Stimulated activated naive CD8-positive, alpha-beta T cell treated with anti-CD3 and anti-CD28 coated beads, Interleukin-15, Interleukin-2, amounts not matched to agents 100 U/mL and 50 U/mL, for 24 hours (primary cell): ENCODE measurements around the gene ATF7IP2.
"Not testable (repeated sequence)": the region's sequence is repeated elsewhere in the genome, so short reads cannot be mapped to it uniquely, and the experiment has no call there.

Experiments used
- ATAC-seq: fragments of 150-1000 bp; cut with Tn5 transposase; one replicate; pipeline ENCODE4 v1.10.0; 2021
- DNase-seq: peaks from one replicate; pipeline ENCODE4 v3.0.0; 2021

Gene ATF7IP2

DNA sequence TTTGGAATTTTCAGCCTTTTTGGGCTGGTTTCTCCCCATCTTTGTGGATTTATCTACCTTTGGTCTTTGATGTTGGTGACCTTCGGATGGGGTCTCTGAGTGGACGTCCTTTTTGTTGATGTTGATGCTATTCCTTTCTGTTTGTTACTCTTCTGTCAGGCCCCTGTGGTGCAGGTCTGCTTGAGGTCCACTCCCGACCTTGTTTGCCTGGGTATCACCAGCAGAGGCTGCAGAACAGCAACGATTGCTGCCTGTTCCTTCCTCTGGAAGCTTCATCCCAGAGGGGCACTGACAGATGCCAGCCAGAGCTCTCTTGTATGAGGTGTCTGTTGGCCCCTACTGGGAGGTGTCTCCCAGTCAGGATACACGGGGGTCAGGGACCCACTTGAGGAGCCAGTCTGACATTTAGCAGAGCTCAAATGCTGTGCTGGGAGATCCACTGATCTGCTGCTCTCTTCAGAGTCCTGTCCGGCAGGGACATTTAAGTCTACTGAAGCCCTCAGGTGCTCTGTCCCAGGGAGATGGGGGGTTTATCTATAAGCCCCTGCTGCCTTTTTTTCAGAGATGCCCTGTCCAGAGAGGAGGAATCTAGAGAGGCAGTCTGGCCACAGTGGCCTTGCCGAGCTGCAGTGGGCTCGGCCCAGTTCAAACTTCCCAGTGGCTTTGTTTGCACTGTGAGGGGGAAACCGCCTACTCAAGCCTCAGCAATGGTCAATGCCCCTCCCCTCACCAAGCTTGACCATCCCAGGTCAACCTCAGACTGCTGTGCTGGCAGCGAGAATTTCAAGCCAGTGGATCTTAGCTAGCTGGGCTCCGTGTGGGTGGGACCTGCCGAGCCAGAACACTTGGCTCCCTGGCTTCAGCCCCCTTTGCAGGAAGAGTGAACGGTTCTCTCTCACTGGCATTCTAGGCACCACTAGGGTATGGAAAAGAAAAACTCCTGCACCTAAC, 66.6 kb downstream of the ATF7IP2 start:
- not testable (repeated sequence) for ATAC-seq, DNase-seq

DNA sequence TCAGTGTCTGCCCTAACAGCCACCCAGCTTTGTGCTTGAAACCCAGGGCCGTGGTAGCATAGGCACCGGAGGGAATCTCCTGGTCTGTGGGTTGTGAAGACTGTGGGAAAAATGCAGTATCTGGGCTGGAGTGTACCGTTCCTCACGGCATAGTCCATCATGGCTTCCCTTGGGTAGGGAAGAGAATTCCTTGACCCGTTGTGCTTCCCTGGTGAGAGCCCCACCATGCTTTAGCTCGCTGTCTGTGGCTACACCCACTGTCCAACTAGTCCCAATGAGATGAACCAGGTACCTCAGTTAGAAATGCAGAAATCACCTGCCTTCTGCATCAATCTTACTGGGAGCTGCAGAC, 67.3 kb downstream of the ATF7IP2 start:
- DNase-seq (no peak), ATAC-seq (no peak)

- ATAC-seq = no peak
- DNase-seq = no peak
Measured at GRCh38 chr16:10465821-10466220, 80.0 kb downstream of the ATF7IP2 start.

DNA sequence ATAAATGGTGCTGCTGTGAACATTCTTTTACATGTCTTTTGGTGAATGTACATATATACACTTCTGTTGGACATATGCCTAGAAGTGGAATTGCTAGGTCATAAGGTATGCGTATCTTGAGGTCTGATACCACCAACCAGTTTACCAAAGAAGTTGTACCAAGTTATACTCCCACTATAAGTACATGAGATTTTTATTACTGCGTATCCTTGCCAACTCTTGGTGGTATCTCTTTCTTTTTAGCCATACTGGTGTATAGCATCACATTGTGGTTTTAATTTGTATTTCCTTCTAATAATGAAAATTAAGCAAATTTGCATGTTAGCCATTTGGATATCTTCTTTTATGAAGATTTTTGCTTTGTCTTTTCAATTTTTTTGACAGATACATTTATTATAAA, 80.5 kb downstream of the ATF7IP2 start:
- DNase-seq (no peak), ATAC-seq (no peak)

DNA sequence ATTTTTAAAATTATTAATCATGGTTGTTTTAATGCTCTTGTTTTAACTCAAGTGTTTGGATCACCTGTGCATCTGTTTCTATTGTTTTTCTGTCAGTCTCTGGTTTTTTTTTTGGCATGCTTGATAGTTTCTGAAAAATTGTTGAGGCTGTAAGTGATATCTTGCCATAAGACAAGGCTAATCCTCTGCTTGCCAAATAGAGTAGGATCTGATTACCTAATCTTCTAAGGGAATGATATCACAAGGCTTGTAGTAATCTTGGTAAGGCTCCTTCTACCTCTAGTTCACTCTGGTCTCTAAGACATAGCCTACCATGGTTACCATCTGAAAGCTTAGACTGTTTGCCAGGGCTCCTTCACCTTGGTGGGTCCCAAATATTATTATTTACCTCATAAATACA, 81.0 kb downstream of the ATF7IP2 start:
- ATAC-seq = no peak

DNA sequence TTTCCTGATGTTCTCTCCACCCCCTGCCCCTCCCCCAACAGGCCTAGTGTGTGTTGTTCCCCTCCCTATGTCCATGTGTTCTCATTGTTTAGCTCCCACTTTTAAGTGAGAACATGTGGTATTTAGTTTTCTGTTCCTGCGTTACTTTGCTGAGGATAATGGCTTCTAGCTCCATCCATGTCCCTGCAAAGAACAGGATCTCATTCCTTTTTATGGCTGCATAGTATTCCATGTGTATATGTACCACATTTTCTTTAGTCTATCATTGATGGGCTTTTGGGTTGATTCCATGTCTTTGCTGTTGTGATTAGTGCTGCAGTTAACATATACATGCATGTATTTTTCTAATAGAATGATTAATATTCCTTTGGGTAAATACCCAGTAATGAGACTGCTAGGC, 90.8 kb downstream of the ATF7IP2 start:
- ATAC-seq = not testable (repeated sequence)

More for the DNA sequence above, 81.0 kb downstream of the ATF7IP2 start:
- no peak for DNase-seq

GRCh38 chr16:10480151-10480550, 94.3 kb downstream of the ATF7IP2 start:
- ATAC-seq (no peak), DNase-seq (no peak)

More for the DNA sequence above, 90.8 kb downstream of the ATF7IP2 start:
- DNase-seq = not testable (repeated sequence)

DNA sequence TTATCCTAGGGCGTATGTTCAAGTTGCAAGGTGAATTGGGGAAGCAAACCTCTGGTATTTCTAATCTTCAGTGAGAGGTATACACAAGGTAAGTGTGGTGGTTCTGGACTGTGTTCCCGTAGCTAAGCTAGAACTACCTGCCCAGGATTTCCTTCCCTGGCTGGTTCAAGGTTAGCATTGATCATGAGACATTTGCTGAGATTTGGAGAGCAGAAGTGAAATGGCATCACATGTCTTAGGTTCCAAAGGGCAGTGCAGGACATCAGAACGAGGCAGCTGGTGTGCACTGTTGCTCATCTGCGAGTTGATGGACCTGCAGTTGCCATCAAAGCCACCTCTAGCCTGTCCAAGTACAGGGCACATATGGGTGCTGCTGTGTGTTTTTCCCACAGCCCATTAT, 99.3 kb downstream of the ATF7IP2 start:
- no peak for ATAC-seq

DNA sequence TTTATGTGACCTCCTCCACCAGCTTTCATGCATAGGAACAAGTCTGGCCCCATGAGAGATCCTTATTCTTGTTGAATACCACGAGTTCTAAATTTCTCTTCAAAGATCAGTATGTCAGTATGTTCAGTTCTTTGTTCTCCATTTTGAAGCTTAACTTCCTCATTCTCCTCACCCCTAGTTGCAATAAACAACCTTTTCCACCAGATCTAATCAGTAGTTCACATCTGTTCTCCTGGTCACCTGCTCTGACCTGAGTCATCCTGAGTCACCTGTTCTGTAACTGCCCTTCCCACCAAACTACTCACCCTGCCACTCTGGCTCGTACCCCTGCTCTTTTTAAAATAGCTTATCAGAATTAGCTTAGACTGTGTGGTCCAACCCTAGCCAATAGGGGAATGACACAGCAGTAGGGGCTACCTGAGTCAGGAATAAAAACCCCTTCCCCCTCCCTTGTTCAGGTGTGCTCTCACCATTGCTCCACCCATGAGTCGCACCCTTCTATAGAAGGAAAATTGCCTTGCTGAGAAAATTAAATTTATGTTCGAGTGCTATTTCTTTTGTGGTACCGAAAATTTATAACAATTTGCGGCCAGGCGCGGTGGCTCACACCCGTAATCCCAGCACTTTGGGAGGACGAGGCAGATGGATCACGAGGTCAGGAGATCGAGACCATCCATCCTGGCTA, 100.0 kb downstream of the ATF7IP2 start:
- no peak for DNase-seq
- ATAC-seq = no peak

More for the DNA sequence above, 99.3 kb downstream of the ATF7IP2 start:
- DNase-seq = no peak

DNA sequence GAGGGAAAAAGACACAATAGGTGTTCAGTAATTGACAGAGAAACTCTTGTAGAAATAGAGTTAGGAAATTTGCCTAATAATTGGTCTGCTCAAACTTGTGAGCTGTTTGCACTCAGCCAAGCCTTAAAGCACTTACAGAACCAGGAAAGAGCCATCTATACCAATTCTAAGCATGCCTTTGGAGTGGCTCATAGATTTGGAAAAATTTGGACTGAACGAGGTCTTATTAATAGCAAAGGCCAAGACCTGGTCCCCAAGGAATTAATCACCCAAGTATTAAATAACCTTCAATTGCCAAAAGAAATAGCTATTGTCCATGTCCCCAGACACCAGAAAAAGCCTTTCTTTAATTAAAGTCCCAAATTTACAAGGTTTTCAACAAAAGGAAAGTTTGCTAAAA, 104.3 kb downstream of the ATF7IP2 start:
- DNase-seq (no peak), ATAC-seq (no peak)

DNA sequence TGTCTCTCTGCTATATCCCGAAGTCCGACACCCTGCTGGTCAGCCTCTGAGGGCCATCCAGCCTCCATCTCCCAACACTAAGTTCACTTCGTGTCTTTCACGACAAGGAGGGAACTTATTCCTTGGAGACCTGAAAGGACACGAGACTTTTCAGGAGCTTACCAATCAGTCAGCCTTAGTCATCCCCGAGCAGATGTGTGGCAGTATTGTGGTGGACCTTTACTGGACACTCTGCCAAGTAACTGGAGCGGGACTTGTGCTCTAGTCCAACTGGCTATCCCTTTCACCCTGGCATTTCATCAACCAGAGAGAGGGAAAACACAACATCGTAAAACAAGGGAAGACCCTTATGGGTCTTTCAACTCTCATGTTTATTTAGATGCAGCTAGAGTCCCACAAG, 107.4 kb downstream of the ATF7IP2 start:
- ATAC-seq (no peak), DNase-seq (no peak)

DNA sequence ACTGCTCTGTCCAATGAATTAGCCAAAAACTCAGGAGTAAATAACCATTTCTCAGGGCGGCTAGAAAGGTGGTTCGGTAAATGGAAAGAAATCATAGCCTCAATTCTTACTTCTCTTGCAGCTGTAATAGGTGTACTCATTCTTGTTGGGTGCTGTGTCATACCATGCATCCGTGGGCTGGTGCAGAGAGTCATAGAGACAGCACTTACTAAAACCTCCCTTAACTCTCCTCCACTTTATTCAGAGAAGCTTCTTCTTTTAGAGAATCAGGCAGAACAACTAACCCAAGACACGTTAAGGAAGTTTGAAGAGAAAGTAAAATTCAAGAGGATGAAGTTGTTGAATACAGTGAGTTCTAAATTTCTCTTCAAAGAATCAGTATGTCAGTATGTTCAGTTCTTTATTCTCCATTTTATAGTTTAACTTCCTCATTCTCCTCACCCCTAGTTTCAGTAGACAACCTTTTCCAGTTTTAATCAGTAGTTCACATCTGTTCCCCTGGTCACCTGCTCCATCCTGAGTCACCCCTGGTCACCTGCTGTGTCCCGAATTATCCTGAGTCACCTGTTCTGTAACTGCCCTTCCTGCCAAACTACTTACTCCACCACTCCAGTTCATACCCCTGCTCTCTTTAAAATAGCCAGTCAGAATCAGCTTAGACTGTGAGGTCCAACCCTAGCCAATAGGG, 108.6 kb downstream of the ATF7IP2 start:
- ATAC-seq = no peak
- DNase-seq = no peak

DNA sequence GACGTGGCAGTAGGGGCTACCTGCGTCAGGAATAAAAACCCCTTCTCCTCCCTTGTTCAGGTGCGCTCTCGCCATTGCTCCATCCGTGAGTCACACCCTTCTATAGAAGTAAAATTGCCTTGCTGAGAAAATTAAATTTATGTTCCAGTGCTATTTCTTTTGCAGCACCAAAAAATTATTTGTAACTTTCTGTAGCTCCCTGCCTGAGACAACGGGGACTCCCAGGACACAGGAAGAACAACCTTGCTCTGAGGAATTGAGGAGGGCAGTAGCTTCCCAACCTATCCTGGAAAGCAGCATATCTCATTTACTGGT, 109.1 kb downstream of the ATF7IP2 start:
- ATAC-seq = no peak

GRCh38 chr16:10497132-10498101, 111.6 kb downstream of the ATF7IP2 start:
- DNase-seq = no peak

More for the DNA sequence above, 109.1 kb downstream of the ATF7IP2 start:
- DNase-seq = no peak

GRCh38 chr16:10500582-10500981, 114.7 kb downstream of the ATF7IP2 start:
- ATAC-seq (no peak), DNase-seq (no peak)

More at GRCh38 chr16:10497132-10498101, 111.6 kb downstream of the ATF7IP2 start:
- peak; percentile 36 for ATAC-seq

GRCh38 chr16:10501016-10501607, 115.3 kb downstream of the ATF7IP2 start:
- ATAC-seq (peak; percentile 53), DNase-seq (no peak)

GRCh38 chr16:10502776-10503175, 116.9 kb downstream of the ATF7IP2 start:
- ATAC-seq = no peak

DNA sequence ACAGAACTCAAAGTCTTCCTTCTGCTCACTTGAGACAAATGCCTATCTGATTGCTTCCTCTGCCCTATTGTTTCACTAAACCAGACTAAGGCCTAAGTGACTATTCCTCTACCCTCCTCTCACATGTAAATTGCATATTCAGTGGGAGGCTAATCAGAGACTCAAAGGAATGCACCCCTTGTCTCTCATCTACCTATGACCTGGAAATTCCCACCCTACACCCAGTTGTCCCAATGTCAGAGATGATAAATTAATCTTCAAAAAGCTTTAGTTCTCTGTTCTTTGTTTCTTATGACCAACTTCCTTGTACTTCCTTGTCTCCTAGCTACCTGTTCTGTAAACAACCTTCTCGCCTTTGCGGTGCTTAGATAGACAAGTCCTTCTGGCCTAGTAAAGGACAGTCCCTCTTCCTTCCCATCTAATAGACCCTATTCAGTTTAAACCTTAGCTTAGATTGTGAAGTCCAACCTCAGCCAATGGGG, 118.6 kb downstream of the ATF7IP2 start:
- ATAC-seq (no peak), DNase-seq (no peak)

More at GRCh38 chr16:10502776-10503175, 116.9 kb downstream of the ATF7IP2 start:
- no peak for DNase-seq

DNA sequence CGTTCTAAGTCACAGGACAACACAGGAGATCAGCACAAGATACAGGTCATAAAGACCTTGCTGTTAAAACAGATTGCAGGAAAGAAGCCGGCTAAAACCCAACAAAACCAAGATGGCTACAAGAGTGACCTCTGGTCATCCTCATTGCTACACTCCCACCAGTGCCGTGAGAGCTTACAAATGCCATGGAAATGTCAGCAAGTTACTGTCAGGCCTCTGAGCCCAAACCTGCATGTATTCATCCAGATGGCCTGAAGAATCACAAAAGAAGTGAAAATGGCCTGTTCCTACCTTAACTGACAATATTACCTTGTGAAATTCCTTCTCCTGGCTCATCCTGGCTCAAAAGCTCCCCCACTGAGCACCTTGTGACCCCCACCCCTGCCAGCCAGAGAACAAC, 119.4 kb downstream of the ATF7IP2 start:
- not testable (repeated sequence) for DNase-seq

DNA sequence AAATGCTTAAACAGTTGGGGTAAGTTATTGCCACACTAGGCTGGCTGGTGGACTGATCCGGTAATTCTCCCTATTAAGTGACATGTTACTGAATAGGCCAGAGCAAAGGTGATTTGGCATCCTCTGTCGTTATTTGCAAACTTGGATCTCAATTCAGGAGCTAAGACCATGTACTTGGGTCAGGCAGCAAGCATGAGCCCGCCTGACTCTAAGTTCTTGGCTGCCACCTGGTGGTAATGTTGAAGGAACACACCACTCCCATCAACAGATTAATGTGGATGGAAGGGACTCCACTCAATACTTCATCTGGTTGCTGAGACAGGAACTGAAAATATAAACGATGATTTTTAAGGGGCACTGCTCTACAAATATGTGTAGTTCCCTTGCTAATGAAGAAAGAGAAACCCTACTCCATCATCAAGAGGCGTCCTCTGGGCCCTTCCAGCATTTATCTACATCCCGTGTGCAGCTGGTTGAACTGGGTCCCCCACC, 123.7 kb downstream of the ATF7IP2 start:
- ATAC-seq (peak; percentile 80), DNase-seq (peak; percentile 67)

More for the DNA sequence above, 119.4 kb downstream of the ATF7IP2 start:
- not testable (repeated sequence) for ATAC-seq

- DNase-seq = no peak
- no peak for ATAC-seq
Measured at GRCh38 chr16:10510279-10510678, 124.4 kb downstream of the ATF7IP2 start.
